ENCODE data around the gene DMRTB1.

DMRTB1 gene

DNA sequence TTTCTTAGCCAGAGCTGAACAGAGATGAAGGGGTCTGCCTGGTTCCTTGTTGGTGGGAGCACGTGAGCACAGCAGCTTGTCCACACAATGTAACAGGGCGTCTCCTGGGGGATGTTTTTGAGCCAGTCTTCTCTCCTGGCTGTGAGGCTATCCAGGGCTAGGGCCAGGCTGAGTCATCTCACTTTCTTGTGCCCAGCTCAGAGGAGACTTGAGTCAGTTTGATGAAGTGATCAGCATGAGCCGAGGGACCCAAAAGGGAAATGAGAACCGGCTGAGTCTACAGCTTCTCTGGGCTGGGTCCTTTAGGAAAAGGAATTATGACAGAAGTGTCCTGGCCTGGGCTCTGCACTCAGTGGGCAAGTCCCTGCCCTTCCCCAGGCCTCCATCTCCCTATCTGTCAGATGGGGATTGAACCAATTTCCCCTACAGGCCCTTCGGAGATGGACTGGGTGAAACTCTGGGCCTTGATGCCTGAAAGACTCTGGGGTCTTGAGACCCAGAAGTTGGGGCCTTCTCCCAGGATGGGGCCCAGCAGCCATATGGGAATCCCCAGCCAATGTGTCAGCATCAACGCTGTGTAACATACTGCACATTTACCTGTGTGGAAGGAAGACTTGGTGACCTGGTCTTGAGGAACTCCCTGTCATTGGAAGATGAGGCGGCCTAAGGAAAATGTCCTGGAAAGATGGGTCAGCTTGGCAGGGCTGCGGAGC lies 36.6 kb downstream of the DMRTB1 start:
- no peak for FAIRE-seq

- no peak for FAIRE-seq
Observed at GRCh38 chr1:53498555-53499131, 39.4 kb downstream of the DMRTB1 start.

DNA sequence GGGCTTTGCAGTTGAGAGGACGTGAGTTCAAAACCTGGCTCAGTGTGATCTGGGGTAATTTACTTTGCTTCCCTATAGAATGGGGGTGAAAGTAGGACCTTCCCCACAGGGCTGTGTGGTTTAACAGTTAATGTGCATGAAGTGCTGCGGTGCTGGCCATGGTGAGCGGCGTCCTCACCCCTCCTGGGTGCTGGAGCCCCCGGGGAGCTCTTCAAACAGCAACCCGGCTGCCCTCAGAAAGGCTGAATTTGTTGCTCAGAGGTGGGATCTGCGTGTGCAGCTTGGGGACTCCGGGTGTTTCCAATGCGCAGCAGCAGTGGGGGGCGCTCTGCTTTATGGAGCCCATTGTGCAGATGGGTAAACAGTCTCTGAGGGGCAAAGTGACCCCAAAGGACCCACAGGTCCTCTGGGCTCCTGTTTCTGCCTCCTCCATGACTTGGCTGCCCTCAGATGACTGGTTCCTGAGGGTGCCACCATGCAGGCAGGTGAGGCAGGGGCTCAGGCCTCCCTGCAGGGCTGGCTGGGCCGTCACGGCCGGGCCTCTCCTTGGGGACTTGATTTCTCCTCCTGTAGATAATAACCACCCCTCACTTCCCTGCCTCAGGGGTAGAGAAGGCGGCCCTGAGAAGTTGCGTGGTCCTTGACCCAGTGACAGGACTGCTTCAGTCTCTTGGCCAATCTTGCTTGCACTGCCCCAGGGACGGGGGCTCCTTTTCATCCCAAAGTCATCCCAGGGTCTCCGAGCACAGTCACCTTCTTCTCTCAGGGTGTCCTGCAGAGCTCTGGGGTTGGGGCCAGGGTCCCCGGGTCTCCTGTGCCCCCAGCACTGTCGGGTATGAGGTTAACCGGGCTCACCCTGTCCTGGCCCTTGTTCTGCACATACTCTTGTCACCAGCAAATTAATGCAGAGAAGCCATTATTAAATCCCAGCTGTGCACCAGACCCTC lies 40.3 kb downstream of the DMRTB1 start:
- FAIRE-seq = no peak

DNA sequence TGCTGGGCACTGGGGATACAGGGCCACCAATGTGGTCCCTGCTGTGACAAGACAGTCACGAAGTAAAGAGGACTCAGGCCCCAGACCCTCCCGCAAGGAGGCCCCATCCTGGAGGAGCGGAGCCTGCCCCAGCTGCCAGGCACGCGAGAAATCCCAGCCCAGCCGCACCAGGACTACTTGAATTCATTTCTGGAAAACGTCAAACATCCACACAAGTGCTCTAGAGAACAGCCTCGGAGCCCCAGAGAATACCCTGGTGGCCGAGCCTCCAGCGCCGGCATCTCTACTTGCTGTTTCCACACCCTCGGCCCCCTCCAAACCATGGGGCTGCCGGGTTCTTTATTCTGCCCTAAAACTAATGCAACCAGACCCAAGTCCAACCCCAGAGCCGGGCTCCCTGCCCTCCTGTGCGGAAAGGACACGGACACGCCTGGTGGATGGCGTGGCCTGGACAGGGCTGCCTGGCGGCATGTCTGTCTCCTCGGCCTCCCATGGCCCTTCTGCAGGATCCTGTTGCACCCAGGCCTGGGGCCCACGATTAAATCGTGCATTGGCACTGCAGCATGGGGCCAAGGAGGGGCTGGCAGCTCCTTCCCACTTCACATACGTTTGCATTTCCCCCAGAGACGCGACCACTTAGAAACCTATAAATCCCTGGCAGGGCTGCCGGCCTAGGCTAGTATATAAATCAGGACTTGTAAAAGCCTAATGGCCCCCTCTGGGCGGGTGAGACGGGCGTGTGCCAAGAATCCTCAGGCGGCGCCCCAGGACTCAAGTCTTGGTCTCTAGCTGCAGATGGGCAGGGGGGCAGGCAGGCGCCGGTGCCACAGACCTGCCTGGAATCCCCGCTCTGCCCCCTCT lies 41.2 kb downstream of the DMRTB1 start:
- no peak for FAIRE-seq

DNA sequence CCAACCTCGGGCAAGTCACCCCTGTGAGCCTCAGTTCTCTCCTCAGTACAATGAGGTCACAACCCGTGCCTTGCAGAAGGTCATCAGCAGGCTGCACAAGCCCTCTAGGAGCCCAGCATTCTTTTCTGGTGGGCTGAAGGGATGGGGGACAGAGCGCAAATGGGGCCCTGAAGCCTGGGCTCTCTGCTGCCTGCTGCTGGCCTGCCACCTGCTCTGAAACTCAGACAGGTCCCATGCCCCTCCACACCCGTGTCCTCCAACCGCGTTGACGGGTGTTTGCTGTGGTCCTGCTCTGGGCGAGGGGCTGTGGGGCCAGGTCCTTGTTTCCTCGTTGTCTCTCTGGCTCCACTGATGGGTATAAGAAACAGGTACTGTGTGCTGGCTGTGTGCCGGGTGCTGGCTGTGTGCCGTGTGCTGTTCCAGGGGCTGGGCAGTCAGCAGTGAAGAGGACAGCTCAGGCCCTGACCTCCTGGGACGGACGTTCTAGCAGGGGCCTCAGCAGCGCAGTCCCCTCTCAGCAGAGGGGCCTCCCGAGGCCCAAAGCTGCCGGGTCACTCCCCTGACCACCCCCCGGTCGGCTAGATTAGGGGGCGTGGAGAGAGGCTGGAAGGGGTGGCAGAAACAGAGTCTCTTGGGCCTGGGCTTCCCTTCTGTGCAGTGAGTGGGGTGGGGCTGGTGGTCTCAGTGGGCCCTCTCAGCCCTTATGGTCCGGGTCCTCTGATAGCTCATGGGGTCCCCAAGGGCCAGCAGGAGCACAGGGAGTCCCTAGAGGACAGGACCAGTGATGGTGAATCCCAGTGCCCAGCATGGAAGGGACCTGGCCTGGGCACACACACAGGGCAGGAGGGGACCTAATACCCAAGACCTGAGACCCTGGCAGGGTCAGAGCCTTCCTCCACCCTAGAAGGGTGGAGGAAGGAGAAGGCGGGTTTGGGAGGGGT lies 42.1 kb downstream of the DMRTB1 start:
- no peak for FAIRE-seq

- no peak for FAIRE-seq
Observed at GRCh38 chr1:53502641-53503432, 43.6 kb downstream of the DMRTB1 start.

DNA sequence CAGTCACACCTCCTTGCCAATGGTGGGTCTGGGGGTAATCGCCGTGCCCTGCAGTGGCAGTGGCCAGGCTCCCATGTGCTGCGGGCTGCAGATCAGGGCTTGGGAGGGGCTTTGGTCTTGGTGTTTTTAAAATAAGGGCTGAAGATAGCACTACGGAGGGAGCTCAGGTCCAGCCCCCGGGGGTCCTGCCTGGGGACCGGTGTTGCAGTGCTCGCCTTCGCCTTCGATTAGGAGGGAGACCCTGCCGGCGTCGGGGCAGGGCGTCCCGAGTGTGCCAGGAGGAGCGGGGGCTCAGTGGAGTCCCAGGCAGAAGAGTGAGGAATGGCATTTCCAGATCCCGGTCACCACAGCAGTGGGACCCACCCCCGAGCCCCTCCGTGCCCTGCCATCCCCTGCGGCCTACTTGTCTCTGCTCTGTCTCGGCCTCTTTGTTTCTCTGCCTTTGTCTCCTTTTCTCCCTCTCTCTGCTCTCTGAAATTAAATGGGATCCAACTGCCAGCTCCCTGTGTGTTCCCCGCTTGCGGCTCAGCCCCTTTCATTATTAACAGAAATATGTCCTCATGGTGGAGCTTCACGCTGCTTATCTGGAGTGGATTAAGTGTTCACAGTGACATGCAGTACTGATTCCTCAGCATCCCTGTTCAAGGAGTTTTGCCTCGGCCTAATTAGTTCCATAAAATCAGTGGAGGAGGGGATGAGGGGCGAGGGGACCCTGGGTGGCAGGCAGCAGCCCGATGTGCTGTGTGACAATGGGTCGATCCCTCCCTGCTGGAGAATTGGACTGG lies 44.4 kb downstream of the DMRTB1 start:
- no peak for FAIRE-seq

GRCh38 chr1:53504901-53505300 lies 45.7 kb downstream of the DMRTB1 start:
- no peak for FAIRE-seq

- FAIRE-seq = no peak
Observed at GRCh38 chr1:53505401-53505800, 46.2 kb downstream of the DMRTB1 start.

- no peak for FAIRE-seq
Observed at GRCh38 chr1:53505891-53506290, 46.7 kb downstream of the DMRTB1 start.

- FAIRE-seq = no peak
Observed at GRCh38 chr1:53506355-53507050, 47.3 kb downstream of the DMRTB1 start.

DNA sequence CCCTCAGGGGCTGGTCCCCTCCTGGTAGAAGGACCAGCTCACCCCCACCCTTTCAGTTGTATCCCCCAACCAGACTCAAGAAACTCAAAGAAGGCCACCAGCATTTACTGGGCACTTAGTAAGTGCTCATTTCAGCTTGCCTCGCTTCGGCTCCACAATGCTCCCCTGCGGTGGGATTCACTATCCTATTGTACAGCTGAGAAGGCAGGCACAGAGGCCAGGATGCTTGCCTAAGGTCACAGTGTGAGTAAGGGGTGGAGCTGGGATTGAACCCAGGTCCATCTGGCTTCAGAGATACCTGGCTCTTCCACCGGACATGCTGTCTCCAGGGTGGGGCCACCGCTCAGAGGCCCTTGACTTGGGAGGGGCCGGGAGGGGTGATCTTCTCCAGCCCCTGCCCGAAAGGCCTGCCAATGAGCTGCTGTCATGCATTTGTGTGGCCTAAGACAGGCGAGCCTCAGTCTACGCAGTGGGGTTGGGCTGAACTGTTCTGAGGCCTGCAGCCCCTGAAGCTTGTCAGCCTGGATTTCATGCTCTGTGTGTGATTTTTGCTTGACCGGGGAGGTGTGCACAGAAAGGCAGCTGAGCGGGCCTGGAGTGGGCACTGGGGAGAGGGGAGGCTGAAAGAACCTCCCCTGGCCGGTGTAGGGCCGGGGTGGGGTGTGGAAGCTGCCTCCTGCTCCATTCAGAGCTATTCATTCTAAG lies 48.1 kb downstream of the DMRTB1 start:
- no peak for FAIRE-seq

DNA sequence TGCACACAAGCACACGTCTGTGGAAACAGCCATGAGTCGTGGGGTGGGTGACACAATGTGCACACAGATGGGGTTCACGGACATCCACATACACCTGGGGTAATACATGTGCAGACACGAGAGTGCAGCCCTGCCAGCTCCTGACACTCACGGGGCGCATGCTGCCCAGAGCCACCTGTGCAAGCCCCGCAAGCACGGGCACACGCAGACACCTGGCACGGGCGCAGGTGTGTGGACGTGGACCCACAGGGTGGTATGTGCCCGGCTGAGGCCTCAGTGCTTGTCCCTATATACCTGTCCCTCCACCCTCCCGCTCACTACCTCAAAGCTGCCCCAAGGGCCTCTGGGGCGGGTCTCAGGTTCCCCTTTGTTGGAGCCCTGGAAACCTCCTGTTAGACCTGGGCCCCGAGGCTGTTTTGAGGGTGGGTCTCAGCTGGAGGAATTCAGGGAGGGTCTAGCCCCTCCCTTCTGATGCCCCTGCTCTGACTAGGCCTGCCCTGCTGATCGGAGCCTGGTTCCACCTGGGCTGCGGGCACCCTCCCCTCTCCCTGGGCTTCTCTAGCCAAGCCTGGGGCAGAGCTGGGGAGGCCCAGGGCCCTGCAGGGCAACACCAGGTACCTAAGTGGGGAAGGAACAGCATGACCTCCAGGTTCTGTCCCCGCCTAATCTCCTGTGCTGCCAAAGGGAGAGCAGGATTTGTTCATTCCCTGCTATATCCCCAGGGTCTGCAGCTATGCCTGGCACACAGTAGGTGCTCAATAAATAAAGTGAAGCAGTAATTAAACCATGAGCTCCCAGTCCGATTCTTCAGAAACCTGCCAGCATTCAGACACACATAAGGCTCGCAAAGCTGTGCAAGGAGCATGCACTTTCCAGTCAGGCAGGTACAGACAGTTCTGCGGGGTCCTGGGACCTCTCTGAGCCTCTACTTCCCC lies 49.1 kb downstream of the DMRTB1 start:
- no peak for FAIRE-seq

DNA sequence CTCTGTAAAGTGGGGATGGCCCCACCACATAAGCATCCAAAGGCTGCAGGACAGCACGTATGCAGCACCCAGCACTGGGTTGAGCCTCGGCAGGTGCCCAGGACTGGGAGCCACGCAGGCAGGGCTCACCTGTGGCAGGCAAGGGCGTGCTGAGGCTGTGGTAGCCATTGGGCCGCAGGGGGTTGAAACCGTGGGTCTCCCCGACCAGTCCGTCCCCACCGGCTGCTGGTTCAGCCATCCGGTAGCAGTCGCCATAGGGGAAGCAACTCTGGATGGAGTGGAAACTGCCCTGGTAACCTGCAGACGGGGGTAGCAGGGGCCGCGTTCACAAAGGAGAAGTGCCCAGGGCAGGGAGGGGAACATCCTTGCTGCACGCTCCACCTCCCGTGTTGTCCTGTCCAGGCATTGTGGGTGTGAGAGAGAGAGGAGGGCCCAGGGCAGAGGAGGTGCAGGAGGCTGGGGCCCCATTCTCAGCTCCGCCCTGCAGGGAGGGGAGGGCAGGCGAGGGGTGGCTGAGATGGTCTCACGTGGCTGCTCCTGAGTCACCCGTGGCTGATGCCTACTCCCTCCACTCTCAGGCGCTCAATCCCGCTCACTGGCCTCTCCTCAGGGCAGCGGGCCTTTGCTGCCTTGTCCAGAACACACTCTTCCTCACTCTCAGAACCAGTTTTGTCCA lies 49.9 kb downstream of the DMRTB1 start:
- no peak for FAIRE-seq

DNA sequence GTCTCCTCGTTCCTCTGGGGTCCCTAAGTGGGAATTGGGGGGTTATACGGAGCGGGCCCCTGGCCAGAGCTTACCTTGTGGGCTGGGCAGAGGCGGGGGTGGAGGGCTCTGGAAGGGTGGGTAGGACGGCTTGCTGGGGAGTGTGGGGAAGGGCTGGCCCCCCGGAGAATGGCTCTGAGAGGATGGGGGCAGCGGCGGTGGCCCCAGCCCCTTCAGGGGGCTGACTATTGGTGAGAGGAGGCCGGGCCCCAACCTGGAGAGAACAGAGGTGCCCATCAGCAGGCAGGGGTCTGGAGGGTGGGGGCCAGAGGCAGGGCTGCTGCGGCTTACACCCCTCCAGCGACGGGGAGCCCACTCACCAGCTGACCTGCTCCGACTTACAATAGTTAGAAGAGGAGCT lies 50.6 kb downstream of the DMRTB1 start:
- FAIRE-seq = no peak

GRCh38 chr1:53510215-53510614 lies 51.0 kb downstream of the DMRTB1 start:
- FAIRE-seq = no peak

Data from endometrium (tissue), 2 donors.